DMS53 treated with DMSO at 0.1 percent for 48 hours (cell line): Measurements from ENCODE around the gene CFAP97D1.
"Not testable (repeated sequence)": the region's sequence is repeated elsewhere in the genome, so short reads cannot be mapped to it uniquely, and the experiment has no call there.

Experiments used
- DNase-seq: peaks from one replicate; lab custom pipeline; 2025; ENCODE audit not compliant: unreplicated experiment; lab: John Stamatoyannopoulos, UW

The CFAP97D1 gene

GRCh38 chr17:43792668-43793067, 12.4 kb downstream of the CFAP97D1 start:
- not testable (repeated sequence) for DNase-seq

DNA sequence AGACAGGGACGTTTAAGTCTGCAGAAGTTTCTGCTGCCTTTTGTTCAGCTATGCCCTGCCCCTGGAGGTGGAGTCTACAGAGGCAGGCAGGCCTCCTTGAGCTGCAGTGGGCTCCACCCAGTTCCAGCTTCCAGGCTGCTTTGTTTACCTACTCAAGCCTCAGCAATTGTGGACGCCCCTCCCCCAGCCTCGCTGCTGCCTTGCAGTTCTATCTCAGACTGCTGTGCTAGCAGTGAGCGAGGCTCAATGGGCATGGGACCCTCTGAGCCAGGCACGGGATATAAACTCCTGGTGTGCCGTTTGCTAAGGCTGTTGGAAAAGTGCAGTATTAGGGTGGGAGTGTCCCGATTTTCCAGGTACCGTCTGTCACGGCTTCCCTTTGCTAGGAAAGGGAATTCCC, 17.8 kb downstream of the CFAP97D1 start:
- peak; percentile 11 for DNase-seq

DNA sequence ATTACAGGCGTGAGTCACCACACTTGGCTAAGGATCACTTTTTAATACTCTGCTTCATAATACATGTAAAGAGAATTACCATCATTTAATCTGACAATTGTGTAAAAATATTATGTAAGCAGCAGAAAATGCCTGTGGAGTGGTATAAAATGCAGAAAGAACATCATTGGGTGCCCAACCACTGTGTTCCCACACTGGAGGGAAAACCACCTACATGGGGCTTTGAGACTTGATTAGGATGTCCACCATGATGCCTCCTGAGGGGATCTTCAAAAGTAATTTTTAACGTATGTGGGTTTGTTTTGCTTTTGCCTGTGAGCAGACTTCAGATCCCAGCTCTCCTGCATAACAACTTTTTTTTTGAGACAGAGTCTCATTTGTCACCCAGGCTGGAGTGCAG, 18.8 kb downstream of the CFAP97D1 start:
- DNase-seq: no peak

DNA sequence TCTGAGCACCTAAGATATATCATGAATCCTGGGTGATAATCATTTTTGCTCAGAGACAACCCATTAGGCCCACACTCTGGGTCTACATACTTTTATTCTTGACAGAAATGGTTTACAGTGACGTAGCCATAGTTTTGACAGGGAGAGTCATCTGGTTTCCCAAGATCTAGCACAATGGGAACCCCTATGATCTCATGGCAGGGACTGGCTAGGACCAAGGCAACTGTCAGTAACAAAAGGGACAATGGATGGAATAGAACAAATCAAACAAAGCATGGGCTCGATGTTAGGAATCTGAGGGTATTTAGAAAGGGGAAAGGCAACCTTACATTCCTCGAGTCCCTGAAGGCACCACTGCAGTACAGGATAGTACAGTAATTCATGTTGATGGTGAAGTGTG, 20.5 kb downstream of the CFAP97D1 start:
- DNase-seq: no peak

DNA sequence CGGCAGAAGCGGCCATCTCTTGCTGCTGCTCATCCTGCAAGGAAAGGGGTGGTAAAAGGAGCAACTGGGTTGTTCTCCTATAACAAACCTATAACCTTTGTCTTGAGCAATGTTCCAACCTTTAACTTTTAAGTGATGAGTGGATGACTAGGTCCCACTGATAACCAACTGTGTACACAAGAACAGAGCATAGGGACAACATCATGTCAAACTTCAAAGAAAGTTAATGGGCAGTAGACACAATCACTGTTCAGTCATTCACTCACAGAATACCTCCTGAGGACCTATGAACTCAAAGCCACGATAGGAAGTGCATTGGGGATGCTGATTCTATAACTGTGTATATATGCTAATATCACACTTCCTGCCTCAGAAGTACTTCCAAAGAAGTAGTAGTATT, 21.6 kb downstream of the CFAP97D1 start:
- DNase-seq: no peak

DNA sequence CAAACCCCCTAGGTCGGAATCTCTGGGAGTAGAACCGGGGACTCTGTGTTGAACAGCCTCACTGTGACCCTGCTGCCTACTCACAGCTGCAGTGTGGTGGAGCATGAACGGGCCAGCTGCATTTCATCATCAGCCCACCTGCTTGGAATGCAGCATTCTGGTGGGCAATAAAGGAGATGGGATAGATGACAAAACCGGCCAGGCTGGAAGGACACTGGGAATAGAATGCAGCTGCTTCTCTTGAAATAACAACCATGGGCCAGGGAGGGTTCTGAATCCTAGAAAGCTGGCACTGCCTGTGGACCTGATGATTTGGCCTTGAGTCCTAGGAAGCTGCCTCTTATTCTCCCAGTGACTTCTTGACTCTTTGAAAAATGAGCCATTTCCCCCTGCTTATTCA, 23.5 kb downstream of the CFAP97D1 start:
- no peak for DNase-seq

- no peak for DNase-seq
Measured at GRCh38 chr17:43805117-43805516, 24.9 kb downstream of the CFAP97D1 start.

DNA sequence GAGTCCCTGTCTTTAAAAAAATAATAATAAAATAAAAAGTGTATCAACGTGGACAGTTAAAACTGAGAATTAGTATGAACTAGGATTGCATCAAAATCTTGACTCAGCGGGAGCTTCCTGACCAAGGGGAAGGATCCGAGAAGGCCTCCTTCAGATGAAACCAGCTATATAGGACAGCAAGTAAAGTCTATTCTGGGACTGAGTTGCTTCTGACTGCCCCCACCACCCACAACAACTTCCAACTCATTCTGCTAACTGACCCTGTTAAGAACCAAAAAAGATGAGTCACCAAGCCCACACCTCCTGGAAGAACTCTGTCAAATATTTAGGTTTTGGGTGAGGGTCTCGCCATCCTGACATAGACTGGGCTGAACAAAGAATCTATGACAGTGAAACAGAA, 27.8 kb downstream of the CFAP97D1 start:
- DNase-seq: no peak

GRCh38 chr17:43809121-43809520, 28.9 kb downstream of the CFAP97D1 start:
- DNase-seq: no peak

DNA sequence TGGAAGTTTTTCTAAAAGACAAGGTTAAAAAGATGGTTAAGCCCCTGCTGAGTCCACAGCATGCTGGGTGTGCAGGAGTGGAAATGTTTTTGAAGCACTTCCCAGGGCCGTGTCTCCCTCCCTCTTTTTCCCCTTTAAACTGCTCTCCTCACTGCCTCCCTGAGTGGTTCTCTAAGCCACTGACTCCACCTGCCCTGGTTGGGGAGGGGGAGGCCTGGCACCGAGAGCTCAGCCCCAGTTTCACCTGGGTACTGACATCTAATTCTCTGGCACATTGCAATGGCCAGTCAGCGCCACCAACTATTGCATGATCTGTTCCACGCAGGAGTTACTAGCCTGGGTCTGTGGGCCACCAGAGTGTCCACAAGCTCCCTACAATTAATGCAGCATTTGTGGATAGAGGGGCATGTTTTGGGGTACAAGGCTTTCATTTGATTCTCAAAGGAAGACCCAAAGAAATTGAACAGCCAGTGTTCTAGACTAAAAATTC, 30.0 kb downstream of the CFAP97D1 start:
- no peak for DNase-seq

DNA sequence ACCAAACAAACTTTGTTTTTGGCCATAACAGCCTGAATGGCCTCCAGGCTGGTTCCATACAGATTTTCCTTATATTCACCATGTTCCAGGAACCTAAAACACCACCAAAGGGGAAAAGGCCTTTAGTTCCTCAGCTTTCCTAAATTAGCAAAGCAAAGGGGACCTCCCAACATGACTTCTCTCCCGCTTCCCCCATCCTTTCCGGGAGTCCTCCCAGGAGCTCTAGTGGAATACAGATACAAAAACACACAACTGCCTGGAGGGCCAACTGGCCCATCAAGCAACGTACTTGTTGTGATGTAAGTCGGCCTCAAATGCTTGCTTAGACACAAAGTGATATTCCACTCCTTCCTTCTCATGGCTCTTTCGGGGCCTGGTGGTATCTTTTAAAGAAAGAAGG, 30.6 kb downstream of the CFAP97D1 start:
- no peak for DNase-seq

DNA sequence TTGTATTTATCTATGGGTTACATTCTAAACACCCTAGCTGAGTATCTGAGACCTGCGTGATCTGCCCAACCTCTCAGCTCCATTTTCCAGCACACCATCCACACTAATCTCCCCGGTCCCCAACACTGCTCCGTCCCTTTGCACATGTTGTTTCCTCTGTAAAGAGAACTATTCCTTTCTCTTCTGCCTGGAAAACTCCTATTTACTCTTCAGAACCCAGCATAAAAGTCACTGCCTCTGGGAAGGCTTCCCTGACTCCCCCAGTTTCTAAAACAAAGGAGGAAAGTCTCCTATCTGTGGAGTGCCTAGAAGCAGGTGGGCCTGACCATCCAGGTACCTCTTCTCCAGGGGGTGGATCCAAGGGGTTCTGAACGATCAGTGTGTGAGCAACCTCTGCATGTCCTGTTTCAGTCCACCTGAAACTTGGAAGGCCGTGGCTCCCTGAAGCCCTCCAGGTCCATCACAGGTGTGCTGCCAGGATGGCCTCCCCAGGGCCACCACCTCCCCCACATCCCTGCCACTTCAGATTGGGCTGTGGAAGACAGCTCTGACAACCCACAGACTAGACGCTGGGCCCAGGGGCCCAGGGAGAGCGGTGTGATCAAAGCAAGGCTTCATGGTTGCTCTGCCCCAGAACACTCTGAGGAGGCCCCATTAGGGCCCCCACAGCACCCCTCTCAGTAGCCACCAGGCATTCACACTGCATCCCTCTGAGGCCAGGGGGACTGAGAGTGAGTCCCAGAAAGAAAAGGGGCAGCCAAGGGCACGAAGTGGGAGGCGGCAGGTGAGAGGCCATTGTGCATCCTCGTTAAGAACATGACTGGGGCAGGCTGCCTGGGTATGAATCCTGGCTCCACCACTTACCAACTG, 32.4 kb downstream of the CFAP97D1 start:
- DNase-seq: no peak

DNA sequence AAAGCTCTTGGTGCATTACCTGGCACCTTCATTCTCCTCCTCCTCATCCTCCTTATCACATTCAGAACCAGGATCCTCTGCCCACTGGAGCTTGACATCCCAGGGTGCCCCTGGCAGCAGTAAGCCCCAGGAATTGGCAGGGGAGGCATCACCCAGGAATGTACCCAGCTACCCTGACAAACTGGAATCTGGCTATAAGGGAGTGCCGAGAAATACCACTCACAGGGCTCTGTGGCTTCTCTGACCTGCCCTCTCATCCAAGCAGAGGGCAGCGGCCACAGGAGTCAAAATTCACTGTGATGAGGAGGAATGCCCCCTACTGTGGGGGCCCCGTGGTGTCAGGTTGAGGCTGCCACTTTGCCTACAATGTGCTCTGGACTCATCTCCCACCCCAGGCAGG, 33.2 kb downstream of the CFAP97D1 start:
- no peak for DNase-seq

GRCh38 chr17:43814026-43814425, 33.8 kb downstream of the CFAP97D1 start:
- DNase-seq: no peak

GRCh38 chr17:43814714-43815113, 34.5 kb downstream of the CFAP97D1 start:
- no peak for DNase-seq

DNA sequence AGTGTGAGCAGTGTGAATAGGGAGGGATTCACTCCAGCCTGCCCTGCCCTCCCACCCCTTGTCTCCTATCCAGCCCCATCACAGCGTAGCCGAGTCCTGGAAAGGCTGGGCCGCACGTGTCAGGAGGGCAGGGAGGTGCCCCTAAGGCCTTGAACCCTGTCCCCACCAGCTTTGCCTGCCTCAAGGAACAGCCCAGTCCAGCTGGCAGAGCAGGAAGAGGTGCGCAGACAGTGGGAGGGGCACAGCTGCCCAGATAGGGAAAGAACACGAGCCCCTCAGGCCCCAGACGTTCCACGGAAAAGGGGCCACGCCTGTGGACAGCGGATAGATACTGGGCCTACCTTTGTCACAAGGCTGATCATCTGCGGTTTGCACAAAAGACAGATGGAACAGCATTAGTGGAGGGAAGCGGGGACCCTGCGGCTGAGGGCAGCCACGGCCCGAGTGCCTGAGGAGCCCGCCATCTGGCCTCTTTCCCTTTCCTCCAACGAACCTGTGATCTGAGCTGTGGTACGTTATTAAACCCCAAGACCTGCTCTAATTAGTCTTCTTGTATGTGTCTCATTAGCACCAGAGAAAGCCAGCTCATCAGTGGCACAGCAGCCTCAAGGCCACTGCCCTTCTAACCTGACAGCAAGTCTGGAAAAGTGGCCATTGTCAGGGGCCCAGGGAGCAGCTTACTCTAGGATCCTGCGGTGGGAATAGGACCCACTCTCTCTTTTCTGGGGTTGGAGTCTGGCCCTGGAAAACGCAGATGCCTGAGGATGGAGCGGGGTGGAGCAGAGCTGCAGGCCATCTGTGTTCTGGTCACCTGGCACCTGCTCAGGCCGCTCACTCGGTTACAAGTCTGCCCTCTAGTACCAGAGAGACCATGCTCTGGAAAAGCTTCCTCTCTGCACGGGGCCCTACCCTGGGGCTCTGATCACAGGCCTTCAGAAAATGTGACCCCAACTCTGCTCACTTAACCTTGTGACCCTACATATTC, 36.4 kb downstream of the CFAP97D1 start:
- DNase-seq: no peak

- no peak for DNase-seq
Measured at GRCh38 chr17:43817826-43818225, 37.6 kb downstream of the CFAP97D1 start.

GRCh38 chr17:43818966-43819365, 38.7 kb downstream of the CFAP97D1 start:
- DNase-seq: no peak

DNA sequence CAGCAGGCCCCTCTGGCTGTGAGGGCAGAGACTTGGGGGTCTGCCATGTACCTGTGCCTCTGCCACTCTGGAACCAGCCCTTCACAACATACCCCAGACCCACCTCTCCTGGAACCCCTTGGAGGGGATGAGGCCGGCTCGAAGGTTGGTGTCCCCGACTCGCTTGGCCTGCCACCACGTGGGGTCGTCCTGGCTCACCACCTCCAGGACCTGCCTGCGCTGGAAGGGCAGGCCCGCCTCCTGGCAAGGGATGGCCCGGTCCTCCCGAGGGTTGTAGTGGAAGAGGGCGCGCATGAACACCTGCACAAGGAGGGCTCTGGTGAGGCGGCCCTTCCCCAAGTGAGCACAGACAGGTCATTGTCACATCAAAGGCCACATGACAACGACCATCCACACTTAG, 40.5 kb downstream of the CFAP97D1 start:
- no peak for DNase-seq

GRCh38 chr17:43822570-43823190, 42.4 kb downstream of the CFAP97D1 start:
- DNase-seq: no peak

GRCh38 chr17:43823350-43824084, 43.3 kb downstream of the CFAP97D1 start:
- DNase-seq: no peak
